ENCODE data around the gene RASA3. TPM values are rescaled to one million over a fixed set of nuclear protein-coding genes. Genes with fewer than 3 reads are reported as not detected.

Gene RASA3
- total RNA-seq, 1 donor from 2014 or later: 41.1 TPM

DNA sequence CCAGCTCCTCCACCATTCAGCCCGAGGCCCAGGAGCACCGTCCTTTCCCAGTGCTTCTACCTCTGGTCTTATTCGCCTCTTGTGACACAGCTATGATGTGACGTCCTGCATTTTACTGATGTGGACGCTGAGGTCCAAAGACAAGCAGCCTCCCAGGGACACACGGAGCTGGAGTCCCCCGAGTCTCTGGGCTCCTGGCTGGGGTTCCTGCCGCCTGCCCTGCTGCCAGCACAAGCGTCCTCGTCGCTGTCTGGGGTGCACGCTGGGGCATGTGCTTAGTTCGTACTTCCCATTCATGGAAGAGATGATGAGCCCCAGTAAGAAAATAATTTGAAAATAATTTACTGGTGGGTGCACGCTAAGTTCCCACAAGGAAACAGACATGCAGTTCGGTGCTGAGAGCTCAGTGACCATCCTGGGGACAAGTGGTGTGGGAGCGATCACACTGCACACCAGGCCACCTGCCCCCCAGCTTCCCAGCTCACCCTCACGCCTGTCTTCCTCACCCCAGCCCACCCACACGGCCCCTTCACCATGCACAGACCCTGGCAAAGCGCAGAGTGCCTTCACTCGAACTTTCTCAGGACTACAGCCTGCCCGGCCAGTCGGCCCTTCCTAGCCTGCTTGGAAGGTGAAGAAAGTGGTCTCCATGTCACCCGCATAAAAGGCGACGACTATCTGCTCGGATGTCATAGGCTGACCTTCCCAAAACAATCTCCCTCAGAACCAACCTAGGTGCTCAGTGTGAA, 32.4 kb upstream of the RASA3 start:
- no peaks in the 10 kb centered on the region for H4K20me1 ChIP-seq (ENCODE audit: insufficient read depth, low read length)
- no peak overlapping the region for H3K27ac ChIP-seq (ENCODE audit: low read depth, low read length)
- H2AFZ ChIP-seq (ENCODE audit: low read depth, low read length): no peak overlapping the region
- H3K4me1 Mint-ChIP-seq (ENCODE audit: low read depth, unreplicated experiment): no peaks in the 10 kb centered on the region
- no peaks in the 10 kb centered on the region for H3K9me3 ChIP-seq (ENCODE audit: insufficient read depth, low read depth, low read length)
- H3K27ac Mint-ChIP-seq (ENCODE audit: unreplicated experiment): no peak overlapping the region
- no peak overlapping the region for H3K9ac ChIP-seq (ENCODE audit: low read length)
- H3K4me3 Mint-ChIP-seq (ENCODE audit: unreplicated experiment): no peak overlapping the region
- H3K9me3 Mint-ChIP-seq (ENCODE audit: unreplicated experiment): peaks cover 7% of the 10 kb centered on the region
- no peak overlapping the region for H3K4me2 ChIP-seq (ENCODE audit: low read length)
- H3K4me3 ChIP-seq (ENCODE audit: insufficient read depth, low read depth, low read length): no peak overlapping the region
- H3K79me2 ChIP-seq (ENCODE audit: insufficient read depth, low read length): no peaks in the 10 kb centered on the region
- DNase-seq (ENCODE audit: low read depth): no peak
- H3K27me3 ChIP-seq (ENCODE audit: insufficient read depth, low read length): peaks cover 5% of the 10 kb centered on the region
- H3K27me3 Mint-ChIP-seq (ENCODE audit: low read depth, unreplicated experiment): peaks cover 47% of the 10 kb centered on the region
- H3K36me3 ChIP-seq (ENCODE audit: insufficient read depth, low read length): no peaks in the 10 kb centered on the region
- no peak for FAIRE-seq
- TF ChIP-seq, protein P1, sequence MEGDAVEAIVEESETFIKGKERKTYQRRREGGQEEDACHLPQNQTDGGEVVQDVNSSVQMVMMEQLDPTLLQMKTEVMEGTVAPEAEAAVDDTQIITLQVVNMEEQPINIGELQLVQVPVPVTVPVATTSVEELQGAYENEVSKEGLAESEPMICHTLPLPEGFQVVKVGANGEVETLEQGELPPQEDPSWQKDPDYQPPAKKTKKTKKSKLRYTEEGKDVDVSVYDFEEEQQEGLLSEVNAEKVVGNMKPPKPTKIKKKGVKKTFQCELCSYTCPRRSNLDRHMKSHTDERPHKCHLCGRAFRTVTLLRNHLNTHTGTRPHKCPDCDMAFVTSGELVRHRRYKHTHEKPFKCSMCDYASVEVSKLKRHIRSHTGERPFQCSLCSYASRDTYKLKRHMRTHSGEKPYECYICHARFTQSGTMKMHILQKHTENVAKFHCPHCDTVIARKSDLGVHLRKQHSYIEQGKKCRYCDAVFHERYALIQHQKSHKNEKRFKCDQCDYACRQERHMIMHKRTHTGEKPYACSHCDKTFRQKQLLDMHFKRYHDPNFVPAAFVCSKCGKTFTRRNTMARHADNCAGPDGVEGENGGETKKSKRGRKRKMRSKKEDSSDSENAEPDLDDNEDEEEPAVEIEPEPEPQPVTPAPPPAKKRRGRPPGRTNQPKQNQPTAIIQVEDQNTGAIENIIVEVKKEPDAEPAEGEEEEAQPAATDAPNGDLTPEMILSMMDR (IDR thresholded peaks at IDR 0.05; ENCODE audit: insufficient read depth, low read depth, low read length): no peak
- TF ChIP-seq EZH2 (IDR thresholded peaks at IDR 0.05; ENCODE audit: insufficient read depth, low read length): no peak
- peaks cover 2% of the 10 kb centered on the region for H3K36me3 Mint-ChIP-seq (ENCODE audit: low read depth, unreplicated experiment)
- H3K4me1 ChIP-seq (ENCODE audit: insufficient read depth, low read length): peaks cover 7% of the 10 kb centered on the region

DNA sequence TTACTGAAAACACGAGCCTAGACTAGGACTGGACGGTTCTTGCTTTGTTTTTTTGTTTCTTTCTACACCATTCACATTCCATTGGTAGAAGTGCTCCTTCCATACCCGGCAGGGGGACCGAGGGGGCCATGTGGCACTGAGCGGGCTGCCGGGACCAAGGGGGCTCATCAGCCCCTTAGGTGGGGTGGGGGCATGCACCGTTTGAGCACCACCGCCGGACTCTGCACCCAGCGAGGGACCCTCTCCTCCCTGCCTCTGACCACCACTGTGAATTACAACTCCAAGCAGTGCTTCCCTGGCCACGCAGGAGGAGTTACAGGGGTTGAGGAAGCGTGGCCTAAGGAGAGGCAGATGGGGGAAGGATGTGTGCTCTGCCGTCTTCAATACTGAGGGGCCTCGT, 31.6 kb upstream of the RASA3 start:
- no peaks in the 10 kb centered on the region for H3K79me2 ChIP-seq (ENCODE audit: insufficient read depth, low read length)
- H3K27me3 Mint-ChIP-seq (ENCODE audit: low read depth, unreplicated experiment): peaks cover 51% of the 10 kb centered on the region
- peaks cover 2% of the 10 kb centered on the region for H3K36me3 Mint-ChIP-seq (ENCODE audit: low read depth, unreplicated experiment)
- no peaks in the 10 kb centered on the region for H3K36me3 ChIP-seq (ENCODE audit: insufficient read depth, low read length)
- no peak overlapping the region for H3K4me2 ChIP-seq (ENCODE audit: low read length)
- no peak overlapping the region for H2AFZ ChIP-seq (ENCODE audit: low read depth, low read length)
- H3K27me3 ChIP-seq (ENCODE audit: insufficient read depth, low read length): peaks cover 5% of the 10 kb centered on the region
- TF ChIP-seq, protein P1 (IDR thresholded peaks at IDR 0.05; ENCODE audit: insufficient read depth, low read depth, low read length): no peak
- TF ChIP-seq EZH2 (IDR thresholded peaks at IDR 0.05; ENCODE audit: insufficient read depth, low read length): no peak
- H3K4me1 Mint-ChIP-seq (ENCODE audit: low read depth, unreplicated experiment): no peaks in the 10 kb centered on the region
- no peaks in the 10 kb centered on the region for H3K9me3 ChIP-seq (ENCODE audit: insufficient read depth, low read depth, low read length)
- no peak overlapping the region for H3K27ac Mint-ChIP-seq (ENCODE audit: unreplicated experiment)
- peaks cover 7% of the 10 kb centered on the region for H3K9me3 Mint-ChIP-seq (ENCODE audit: unreplicated experiment)
- H3K4me3 Mint-ChIP-seq (ENCODE audit: unreplicated experiment): no peak overlapping the region
- DNase-seq (ENCODE audit: low read depth) (no peak), FAIRE-seq (no peak)
- no peak overlapping the region for H3K4me3 ChIP-seq (ENCODE audit: insufficient read depth, low read depth, low read length)
- no peaks in the 10 kb centered on the region for H4K20me1 ChIP-seq (ENCODE audit: insufficient read depth, low read length)
- peaks cover 7% of the 10 kb centered on the region for H3K4me1 ChIP-seq (ENCODE audit: insufficient read depth, low read length)
- H3K9ac ChIP-seq (ENCODE audit: low read length): no peak overlapping the region
- no peak overlapping the region for H3K27ac ChIP-seq (ENCODE audit: low read depth, low read length)

DNA sequence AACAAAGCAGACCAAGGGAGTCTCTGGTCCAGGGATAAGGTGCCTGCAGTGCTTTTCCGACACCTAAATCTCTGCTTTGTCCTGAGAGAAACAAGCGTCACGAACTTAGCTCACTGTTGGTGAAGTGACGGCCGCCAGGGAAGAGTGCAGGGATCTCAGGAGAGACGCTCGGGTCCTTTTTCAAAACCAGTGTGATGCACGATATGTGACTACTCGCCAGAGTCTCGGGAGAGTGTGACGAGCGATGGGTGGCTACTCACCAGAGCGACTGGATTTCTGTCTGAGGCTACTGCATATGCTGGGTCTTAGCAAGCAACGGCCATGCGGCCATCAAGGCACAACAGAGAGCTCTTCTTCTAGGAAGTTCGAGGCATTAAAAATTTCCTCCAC, 30.1 kb upstream of the RASA3 start:
- no peaks in the 10 kb centered on the region for H3K36me3 ChIP-seq (ENCODE audit: insufficient read depth, low read length)
- DNase-seq (ENCODE audit: low read depth) (no peak), FAIRE-seq (no peak)
- H3K27me3 ChIP-seq (ENCODE audit: insufficient read depth, low read length): peaks cover 5% of the 10 kb centered on the region
- no peaks in the 10 kb centered on the region for H3K4me1 Mint-ChIP-seq (ENCODE audit: low read depth, unreplicated experiment)
- no peak overlapping the region for H3K4me2 ChIP-seq (ENCODE audit: low read length)
- no peak for TF ChIP-seq EZH2 (IDR thresholded peaks at IDR 0.05; ENCODE audit: insufficient read depth, low read length)
- TF ChIP-seq, protein P1 (IDR thresholded peaks at IDR 0.05; ENCODE audit: insufficient read depth, low read depth, low read length): no peak
- peaks cover 7% of the 10 kb centered on the region for H3K4me1 ChIP-seq (ENCODE audit: insufficient read depth, low read length)
- H3K27ac ChIP-seq (ENCODE audit: low read depth, low read length): no peak overlapping the region
- peaks cover 5% of the 10 kb centered on the region for H3K36me3 Mint-ChIP-seq (ENCODE audit: low read depth, unreplicated experiment)
- peaks cover 5% of the 10 kb centered on the region for H3K9me3 Mint-ChIP-seq (ENCODE audit: unreplicated experiment)
- peaks cover 42% of the 10 kb centered on the region for H3K27me3 Mint-ChIP-seq (ENCODE audit: low read depth, unreplicated experiment)
- no peak overlapping the region for H2AFZ ChIP-seq (ENCODE audit: low read depth, low read length)
- peak overlapping the region; percentile 62 for H3K27ac Mint-ChIP-seq (ENCODE audit: unreplicated experiment)
- H3K4me3 Mint-ChIP-seq (ENCODE audit: unreplicated experiment): no peak overlapping the region
- H4K20me1 ChIP-seq (ENCODE audit: insufficient read depth, low read length): no peaks in the 10 kb centered on the region
- no peak overlapping the region for H3K9ac ChIP-seq (ENCODE audit: low read length)
- no peaks in the 10 kb centered on the region for H3K79me2 ChIP-seq (ENCODE audit: insufficient read depth, low read length)
- no peak overlapping the region for H3K4me3 ChIP-seq (ENCODE audit: insufficient read depth, low read depth, low read length)
- no peaks in the 10 kb centered on the region for H3K9me3 ChIP-seq (ENCODE audit: insufficient read depth, low read depth, low read length)

Data from astrocyte (in vitro differentiated cells and primary cell).